Panc1 (cell line): ENCODE results near the gene PPP4C. TPM values are rescaled to one million over a fixed set of nuclear protein-coding genes. Genes with fewer than 3 reads are reported as not detected.

Experiments used
- ATAC-seq: fragments of 200-7000 bp; cut with Tn5 transposase; 2 replicates; pipeline ENCODE4 v1.9.1; 2020; ENCODE audit warnings: mild to moderate bottlenecking, moderate library complexity
- BruUV-seq: library from RNA; stranded (reverse); fragments of 400-500 nt; replicated peaks from 2 replicates; lab custom pipeline; 2021; lab: Mats Ljungman, UMichigan
- CTCF ChIA-PET: fragments of 300-600 bp; sonication (Branson Sonifier 250); formaldehyde crosslinking; loops from one replicate; lab custom pipeline; 2022; ENCODE audit warnings: antibody characterized with exemption; lab: Charles Lee
- POLR2A ChIA-PET: fragments of 300-600 bp; sonication (Branson Sonifier 250); formaldehyde crosslinking; loops from one replicate; lab custom pipeline; 2022; ENCODE audit warnings: antibody characterized with exemption; lab: Charles Lee
- DNase-seq: peaks from one replicate; pipeline ENCODE4 v3.0.0-alpha.2; 2010; ENCODE audit warnings: low read depth, low spot score
- H3K27ac ChIP-seq: 2 replicates; pipeline ENCODE4 v1.5.1; 2011; ENCODE audit warnings: mild to moderate bottlenecking, low read length, inconsistent platforms
- H3K27me3 ChIP-seq: fragments of 200-500 bp; sonication (Bioruptor generic); 2 replicates; pipeline ENCODE4 v1.6.0; 2014; ENCODE audit warnings: low read length, inconsistent platforms; ENCODE audit not compliant: control insufficient read depth, insufficient read depth
- H3K36me3 ChIP-seq: fragments of 200-500 bp; sonication (Bioruptor generic); 2 replicates; pipeline ENCODE4 v1.5.1; 2014; ENCODE audit warnings: inconsistent platforms, mild to moderate bottlenecking, low read length, moderate library complexity; ENCODE audit not compliant: control insufficient read depth, insufficient read depth
- H3K4me1 ChIP-seq: 2 replicates; pipeline ENCODE4 v1.5.1; 2011; ENCODE audit warnings: inconsistent platforms, mild to moderate bottlenecking, low read length, moderate library complexity; ENCODE audit not compliant: control insufficient read depth, insufficient read depth
- H3K4me3 ChIP-seq, 2 experiments: 2 replicates each; pipeline ENCODE4 v1.5.1; 2011 to 2012; ENCODE audit warnings: low read depth in 2 of 2, low read length in 2 of 2, mild to moderate bottlenecking in 2 of 2, inconsistent platforms in 1 of 2, moderate library complexity in 1 of 2
- H3K9me3 ChIP-seq: fragments of 200-500 bp; sonication (Bioruptor generic); 2 replicates; pipeline ENCODE4 v1.5.1; 2014; ENCODE audit warnings: low read depth, mild to moderate bottlenecking, inconsistent platforms, low read length, moderate library complexity; ENCODE audit not compliant: control insufficient read depth, insufficient read depth
- CTCF ChIP-seq: fragments of 450-650 bp; IDR thresholded peaks from 2 replicates; pipeline ENCODE4 v1.5.1; 2017; ENCODE audit warnings: mild to moderate bottlenecking
- POLR2AphosphoS5 ChIP-seq: IDR thresholded peaks from 2 replicates; pipeline ENCODE4 v1.6.1; 2012; ENCODE audit warnings: mild to moderate bottlenecking, low read depth, low read length, moderate library complexity
- REST ChIP-seq, 2 experiments: IDR thresholded peaks; 2 replicates each; pipeline ENCODE4 v1.6.1; 2011 to 2012; ENCODE audit warnings: low read depth in 2 of 2, control low read depth in 1 of 2, low read length in 1 of 2, mild to moderate bottlenecking in 1 of 2, moderate library complexity in 1 of 2; ENCODE audit not compliant: insufficient read depth in 1 of 2
- SIN3A ChIP-seq: IDR thresholded peaks from 2 replicates; pipeline ENCODE4 v1.6.1; 2012; ENCODE audit warnings: low read depth, mild to moderate bottlenecking, low read length, moderate library complexity, borderline replicate concordance; ENCODE audit not compliant: insufficient read depth
- TCF7L2 ChIP-seq: IDR thresholded peaks from 2 replicates; pipeline ENCODE4 v1.6.1; 2011; ENCODE audit warnings: mild to moderate bottlenecking, low read depth, low read length, inconsistent platforms
- in situ Hi-C: cut with HindIII; loops from 2 replicates; pipeline ENCODE4 v1.10.0; 2016; ENCODE audit warnings: low sequenced_read_pairs, low pct_unique_long_range_greater_than_20kb
- intact Hi-C: fragments of 100-400 bp; cut with micrococcal nuclease; formaldehyde crosslinking; loops from one replicate; pipeline ENCODE4 v1.10.0; 2022; ENCODE audit not compliant: unreplicated experiment
- total RNA-seq: library from RNA; stranded (reverse); gene quantifications from one replicate; pipeline ENCODE4 v1.2.1, GENCODE V29; 2021; ENCODE audit not compliant: unreplicated experiment

The PPP4C gene
- total RNA-seq, 1 experiment from 2014 or later: 186 TPM

GRCh38 chr16:30085820-30086219 lies 10.0 kb downstream of the PPP4C start:
- ChIA-PET CTCF (no interaction called here), POLR2A (no interaction called here)

GRCh38 chr16:30086291-30087140 lies 10.7 kb downstream of the PPP4C start:
- H3K36me3 ChIP-seq: peaks cover 4% of the 10 kb centered on the region; the same call in 1 of the 2 replicates
- TF ChIP-seq CTCF: no peak
- no peak for TF ChIP-seq TCF7L2
- TF ChIP-seq SIN3A: no peak
- no peak for TF ChIP-seq REST (IDR thresholded peaks at IDR 0.05; ENCODE audit: insufficient read depth in 1 of 2, low read depth in 2 of 2, low read length in 1 of 2)
- no peak for TF ChIP-seq POLR2AphosphoS5
- BruUV-seq: no TSS peak
- DNase-seq (no peak), ATAC-seq (no peak)
- in situ Hi-C loops: no loop called here
- CTCF ChIA-PET: no interaction called here
- POLR2A ChIA-PET: no interaction called here
- peaks cover 13% of the 10 kb centered on the region for H3K4me1 ChIP-seq
- intact Hi-C loops: no loop called here
- no peaks in the 10 kb centered on the region for H3K27me3 ChIP-seq
- no peaks in the 10 kb centered on the region for H3K9me3 ChIP-seq
- no peak overlapping the region for H3K27ac ChIP-seq
- H3K4me3 ChIP-seq: no peak overlapping the region

More at GRCh38 chr16:30085820-30086219, 10.0 kb downstream of the PPP4C start:
- H3K27ac ChIP-seq: no peak overlapping the region
- H3K36me3 ChIP-seq: peaks cover 4% of the 10 kb centered on the region; the same call in 1 of the 2 replicates
- intact Hi-C loops: no loop called here
- H3K4me1 ChIP-seq: peaks cover 13% of the 10 kb centered on the region
- H3K4me3 ChIP-seq: no peak overlapping the region
- no peaks in the 10 kb centered on the region for H3K27me3 ChIP-seq
- no TSS peak for BruUV-seq
- no peak for DNase-seq
- no peak for ATAC-seq
- no peaks in the 10 kb centered on the region for H3K9me3 ChIP-seq
- in situ Hi-C loops: no loop called here
- TF ChIP-seq POLR2AphosphoS5 (no peak), REST (IDR thresholded peaks at IDR 0.05; ENCODE audit: insufficient read depth in 1 of 2, low read depth in 2 of 2, low read length in 1 of 2) (no peak)
